ENCODE measurements around the gene POTEF.
"Not testable (repeated sequence)": the region's sequence is repeated elsewhere in the genome, so short reads cannot be mapped to it uniquely, and the experiment has no call there.

POTEF gene

GRCh38 chr2:130129120-130129829, at the start of gene POTEF:
Gene POTEF (minus strand): TSS chr2:130129222. CDS start chr2:130120515, 8,707 bp downstream.
- DNase-seq: not testable (repeated sequence)

- DNase-seq: not testable (repeated sequence)
These were observed 45.8 kb upstream of the POTEF start for GRCh38 chr2:130174866-130175265.

- no peak for DNase-seq
These were observed 40.9 kb upstream of the POTEF start for GRCh38 chr2:130169896-130170295.

- not testable (repeated sequence) for DNase-seq
These were observed 40.1 kb upstream of the POTEF start for GRCh38 chr2:130169163-130169562.

- not testable (repeated sequence) for DNase-seq
These were observed 37.6 kb upstream of the POTEF start for GRCh38 chr2:130166611-130167010.

GRCh38 chr2:130165293-130166016, 36.4 kb upstream of the POTEF start:
- no peak for DNase-seq

- DNase-seq: no peak
These were observed 33.9 kb upstream of the POTEF start for GRCh38 chr2:130162968-130163367.

- not testable (repeated sequence) for DNase-seq
These were observed 33.5 kb upstream of the POTEF start for GRCh38 chr2:130162486-130162885.

GRCh38 chr2:130160838-130161705, 32.0 kb upstream of the POTEF start:
- not testable (repeated sequence) for DNase-seq

- DNase-seq: no peak
These were observed 31.1 kb upstream of the POTEF start for GRCh38 chr2:130160131-130160530.

- DNase-seq: not testable (repeated sequence)
These were observed 30.4 kb upstream of the POTEF start for GRCh38 chr2:130159376-130159775.

GRCh38 chr2:130158631-130159030, 29.6 kb upstream of the POTEF start:
- DNase-seq: no peak

GRCh38 chr2:130157825-130158514, 28.9 kb upstream of the POTEF start:
- not testable (repeated sequence) for DNase-seq

GRCh38 chr2:130157354-130157753, 28.3 kb upstream of the POTEF start:
- DNase-seq: not testable (repeated sequence)

GRCh38 chr2:130156624-130157004, 27.6 kb upstream of the POTEF start:
- no peak for DNase-seq

GRCh38 chr2:130155956-130156623, 27.1 kb upstream of the POTEF start:
- not testable (repeated sequence) for DNase-seq

GRCh38 chr2:130154773-130155765, 26.0 kb upstream of the POTEF start:
- DNase-seq: no peak

- DNase-seq: not testable (repeated sequence)
These were observed 25.4 kb upstream of the POTEF start for GRCh38 chr2:130154423-130154770.

GRCh38 chr2:130153721-130154422, 24.9 kb upstream of the POTEF start:
- DNase-seq: not testable (repeated sequence)

All from bone marrow (tissue), 2 donors.